BE2C (cell line): Measurements from ENCODE around the gene ZP2.
"Not testable (repeated sequence)": the region's sequence is repeated elsewhere in the genome, so short reads cannot be mapped to it uniquely, and the experiment has no call there.

Experiments
- DNase-seq: peaks from one replicate; pipeline ENCODE4 v3.0.0-alpha.2; 2020
- H3K27me3 ChIP-seq: fragments of 250-450 bp; sonication (Bioruptor Pico); 2 replicates; pipeline ENCODE4 v1.5.1; 2020; ENCODE audit warnings: mild to moderate bottlenecking
- H3K36me3 ChIP-seq: fragments of 250-450 bp; sonication (Bioruptor Pico); 2 replicates; pipeline ENCODE4 v1.5.1; 2020; ENCODE audit warnings: mild to moderate bottlenecking
- H3K4me1 ChIP-seq: fragments of 250-450 bp; sonication (Bioruptor Pico); 2 replicates; pipeline ENCODE4 v1.5.1; 2020
- H3K4me3 ChIP-seq: 2 replicates; pipeline ENCODE4 v1.5.1; 2011; ENCODE audit warnings: low read depth, low read length
- H3K9me3 ChIP-seq: fragments of 250-450 bp; sonication (Bioruptor Pico); 2 replicates; pipeline ENCODE4 v1.5.1; 2020
- CTCF ChIP-seq: IDR thresholded peaks from 2 replicates; pipeline ENCODE4 v1.5.1; 2012; ENCODE audit warnings: mild to moderate bottlenecking, low read depth, low read length

ZP2 gene

GRCh38 chr16:21206550-21206949, 4.8 kb downstream of the ZP2 start:
- H3K27me3 ChIP-seq, result no peaks in the 10 kb centered on the region
- TF ChIP-seq CTCF, result no peak
- no peak for DNase-seq
- no peaks in the 10 kb centered on the region for H3K9me3 ChIP-seq
- no peaks in the 10 kb centered on the region for H3K36me3 ChIP-seq
- H3K4me1 ChIP-seq, result no peaks in the 10 kb centered on the region
- no peak overlapping the region for H3K4me3 ChIP-seq

DNA sequence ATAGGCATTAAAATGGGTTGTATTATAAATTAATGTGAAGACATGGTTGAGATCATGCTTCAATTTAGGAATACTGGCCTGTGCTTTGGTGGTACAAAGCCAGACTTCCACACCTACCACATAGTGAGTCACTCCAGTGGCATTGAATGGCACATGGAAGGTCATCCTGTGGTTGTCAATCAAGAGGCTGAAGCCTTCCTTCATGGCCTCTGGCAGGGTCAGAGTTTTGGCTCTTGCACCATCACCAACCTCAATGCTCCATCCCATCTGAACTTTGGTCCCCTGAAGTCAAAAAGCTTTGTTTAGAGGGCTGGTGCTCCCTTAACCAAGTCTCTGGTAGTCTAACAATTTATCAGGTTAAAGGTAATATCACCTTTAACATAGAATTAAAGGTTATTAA, 6.1 kb downstream of the ZP2 start:
- DNase-seq, result no peak
- no peak for TF ChIP-seq CTCF
- Histone ChIP-seq H3K36me3 (no peaks in the 10 kb centered on the region), H3K9me3 (no peaks in the 10 kb centered on the region), H3K27me3 (no peaks in the 10 kb centered on the region), H3K4me1 (no peaks in the 10 kb centered on the region), H3K4me3 (no peak overlapping the region)

- TF ChIP-seq CTCF, result no peak
- H3K4me1 ChIP-seq, result no peaks in the 10 kb centered on the region
- no peaks in the 10 kb centered on the region for H3K9me3 ChIP-seq
- no peaks in the 10 kb centered on the region for H3K27me3 ChIP-seq
- H3K4me3 ChIP-seq, result no peak overlapping the region
- no peak for DNase-seq
- H3K36me3 ChIP-seq, result no peaks in the 10 kb centered on the region
These were observed 8.1 kb downstream of the ZP2 start for GRCh38 chr16:21203155-21203797.

DNA sequence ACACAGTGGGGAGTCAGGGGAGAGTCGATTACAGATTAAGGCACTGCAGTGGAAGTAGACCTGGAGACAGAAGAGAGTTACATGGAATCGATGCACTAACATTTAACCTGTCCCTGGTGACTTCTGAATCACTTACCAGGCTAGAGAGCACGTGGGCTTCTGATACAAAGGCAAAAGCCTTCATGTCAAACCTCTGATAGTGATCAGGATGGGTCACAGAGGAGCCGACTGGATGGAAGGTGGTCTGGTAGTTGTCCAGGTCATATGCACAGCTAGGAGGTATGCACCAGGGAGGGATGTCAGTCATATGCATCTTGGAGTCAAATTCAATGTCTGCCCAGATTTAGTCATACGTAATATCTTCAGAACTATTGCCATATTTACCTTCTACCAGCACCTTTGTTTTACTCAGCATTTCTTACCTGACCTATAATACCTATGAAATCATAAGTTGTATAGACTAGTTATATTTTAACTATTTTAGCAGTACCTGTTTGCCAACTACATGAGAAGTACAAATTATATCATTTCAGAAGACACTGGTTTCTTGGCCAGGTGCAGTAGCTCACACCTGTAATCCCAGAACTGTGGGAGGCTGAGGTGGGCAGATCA, 11.7 kb downstream of the ZP2 start:
- Histone ChIP-seq H3K4me3 (no peak overlapping the region), H3K27me3 (peaks cover 20% of the 10 kb centered on the region), H3K4me1 (no peaks in the 10 kb centered on the region), H3K9me3 (no peaks in the 10 kb centered on the region; the same call in 1 of the 2 replicates), H3K36me3 (no peaks in the 10 kb centered on the region)
- DNase-seq, result no peak
- TF ChIP-seq CTCF, result no peak

- no peaks in the 10 kb centered on the region for H3K36me3 ChIP-seq
- H3K4me1 ChIP-seq, result no peaks in the 10 kb centered on the region
- TF ChIP-seq CTCF, result no peak
- peaks cover 23% of the 10 kb centered on the region for H3K27me3 ChIP-seq
- DNase-seq, result no peak
- no peak overlapping the region for H3K4me3 ChIP-seq
- no peaks in the 10 kb centered on the region; the same call in 1 of the 2 replicates for H3K9me3 ChIP-seq
These were observed 13.8 kb downstream of the ZP2 start for GRCh38 chr16:21197621-21198020.

- Histone ChIP-seq H3K4me3 (no peak overlapping the region), H3K4me1 (no peaks in the 10 kb centered on the region), H3K9me3 (no peaks in the 10 kb centered on the region; the same call in 1 of the 2 replicates), H3K36me3 (no peaks in the 10 kb centered on the region), H3K27me3 (peaks cover 23% of the 10 kb centered on the region)
- no peak for DNase-seq
- TF ChIP-seq CTCF, result no peak
These were observed 14.3 kb downstream of the ZP2 start for GRCh38 chr16:21197112-21197511.

- not testable (repeated sequence) for H3K36me3 ChIP-seq, H3K9me3 ChIP-seq, DNase-seq, H3K4me3 ChIP-seq, H3K4me1 ChIP-seq
- H3K27me3 ChIP-seq, result peaks cover 23% of the 10 kb centered on the region
These were observed 16.0 kb downstream of the ZP2 start for GRCh38 chr16:21195330-21195729.
